T47D (cell line): ENCODE measurements around the gene DDX43.

Experiments used
- DNase-seq, 2 experiments: peaks; one replicate each; pipeline versions ENCODE4 v3.0.0 to v3.0.0-alpha.2; 2011 to 2012; ENCODE audit warnings: low read depth in 1 of 2, low spot score in 1 of 2
- JUND ChIP-seq: IDR thresholded peaks from 2 replicates; pipeline ENCODE4 v1.6.1; 2012; ENCODE audit warnings: low read depth
- in situ Hi-C: cut with HindIII; loops from 2 replicates; pipeline ENCODE4 v1.10.0; 2016; ENCODE audit warnings: low sequenced_read_pairs, low pct_unique_long_range_greater_than_20kb

The DDX43 gene

DNA sequence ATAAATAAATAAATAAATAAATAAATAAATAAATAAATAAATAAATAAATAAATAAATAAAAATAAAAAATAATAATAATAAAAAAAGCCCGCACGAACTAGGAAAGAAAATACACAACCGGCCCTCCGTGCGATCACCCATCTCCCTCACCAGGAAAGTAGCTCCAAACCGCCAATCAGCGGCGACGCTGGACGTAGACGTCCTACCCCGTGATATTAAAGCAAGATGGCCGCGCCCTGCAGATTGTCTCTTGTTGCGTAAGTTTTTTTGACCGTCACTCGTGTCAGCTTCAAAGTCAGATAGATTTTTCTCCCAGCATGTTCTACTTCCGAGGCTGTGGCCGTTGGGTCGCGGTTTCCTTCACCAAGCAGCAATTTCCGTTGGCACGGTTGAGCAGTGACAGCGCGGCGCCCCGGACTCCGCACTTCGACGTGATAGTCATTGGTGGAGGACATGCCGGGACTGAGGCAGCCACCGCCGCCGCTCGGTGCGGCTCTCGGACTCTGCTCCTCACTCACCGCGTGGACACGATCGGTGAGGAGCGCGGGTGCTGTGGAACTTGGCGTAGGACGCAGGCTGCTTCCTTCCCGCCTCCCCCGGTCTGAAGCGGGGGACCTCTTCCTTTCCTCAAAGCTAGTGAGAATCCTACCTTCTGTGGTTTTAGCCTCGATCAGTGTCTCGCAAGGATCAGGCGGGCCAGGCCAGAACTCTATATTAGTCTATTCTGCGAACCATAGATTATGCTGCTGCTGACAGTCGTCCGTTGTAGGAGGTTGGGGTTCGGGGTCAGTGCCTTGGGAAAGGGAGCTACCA, 67.1 kb downstream of the DDX43 start, which contains the start of gene MTO1:
TSS of gene MTO1 (plus strand) at position 201 of the 814 bp plus-strand sequence. CDS start at position 319, 118 bp downstream.
- peak; percentile 83 to 91 for DNase-seq
- in situ Hi-C loops = no loop called here
- TF ChIP-seq JUND = no peak
